Measurements from ENCODE around the gene DDRGK1.

DNA sequence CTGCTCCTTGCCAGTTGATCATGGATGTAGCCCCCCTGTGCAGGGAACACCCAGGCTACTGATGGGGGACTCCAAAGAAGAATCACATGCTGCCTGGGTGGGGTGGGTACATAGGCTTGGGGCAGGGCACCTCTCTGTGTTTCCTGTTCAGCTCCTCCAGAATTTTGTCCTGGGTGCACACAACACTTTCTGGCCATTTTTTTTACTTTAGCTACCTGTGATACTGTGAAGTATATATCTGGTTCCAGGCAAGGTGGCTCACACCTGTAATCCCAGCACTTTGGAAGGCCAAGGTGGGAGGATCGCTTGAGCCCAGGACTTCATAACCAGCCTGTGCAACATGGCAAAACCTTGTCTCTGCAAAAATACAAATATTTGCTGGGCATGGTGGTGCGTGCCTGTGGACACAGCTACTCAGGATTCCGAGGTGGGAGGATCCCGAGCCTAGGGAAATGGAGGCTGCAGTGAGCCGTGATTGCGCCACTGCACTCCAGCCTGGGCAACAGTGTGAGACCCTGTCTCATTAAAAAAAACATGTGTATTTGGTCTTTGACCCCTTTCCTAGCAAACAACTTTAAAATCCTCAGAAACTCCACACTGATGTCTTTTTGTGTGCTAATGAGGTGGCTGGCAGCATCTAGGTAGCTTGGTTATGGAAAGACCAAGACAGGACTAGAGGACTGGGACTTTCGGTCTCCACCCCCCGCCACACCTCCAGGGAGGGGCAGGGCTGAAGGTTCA, 20.4 kb upstream of the DDRGK1 start:
- TF ChIP-seq, protein P1, sequence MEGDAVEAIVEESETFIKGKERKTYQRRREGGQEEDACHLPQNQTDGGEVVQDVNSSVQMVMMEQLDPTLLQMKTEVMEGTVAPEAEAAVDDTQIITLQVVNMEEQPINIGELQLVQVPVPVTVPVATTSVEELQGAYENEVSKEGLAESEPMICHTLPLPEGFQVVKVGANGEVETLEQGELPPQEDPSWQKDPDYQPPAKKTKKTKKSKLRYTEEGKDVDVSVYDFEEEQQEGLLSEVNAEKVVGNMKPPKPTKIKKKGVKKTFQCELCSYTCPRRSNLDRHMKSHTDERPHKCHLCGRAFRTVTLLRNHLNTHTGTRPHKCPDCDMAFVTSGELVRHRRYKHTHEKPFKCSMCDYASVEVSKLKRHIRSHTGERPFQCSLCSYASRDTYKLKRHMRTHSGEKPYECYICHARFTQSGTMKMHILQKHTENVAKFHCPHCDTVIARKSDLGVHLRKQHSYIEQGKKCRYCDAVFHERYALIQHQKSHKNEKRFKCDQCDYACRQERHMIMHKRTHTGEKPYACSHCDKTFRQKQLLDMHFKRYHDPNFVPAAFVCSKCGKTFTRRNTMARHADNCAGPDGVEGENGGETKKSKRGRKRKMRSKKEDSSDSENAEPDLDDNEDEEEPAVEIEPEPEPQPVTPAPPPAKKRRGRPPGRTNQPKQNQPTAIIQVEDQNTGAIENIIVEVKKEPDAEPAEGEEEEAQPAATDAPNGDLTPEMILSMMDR (IDR thresholded peaks at IDR 0.05): no peak
- TF ChIP-seq POLR2A (IDR thresholded peaks at IDR 0.05): no peak

All from esophagus squamous epithelium (tissue), 4 donors.